Tibial artery (tissue), 4 donors: Measurements from ENCODE around the gene SLC4A8.

Source experiments
- DNase-seq, 2 donors: peaks; one replicate each; pipeline ENCODE4 v3.0.0-alpha.2; 2019
- H3K27ac ChIP-seq, 2 donors: fragments of 200-600 bp; sonication (generic) in 1 of 2; 1 replicate in 1 of 2; 2 replicates in 1 of 2; pipeline ENCODE4 v1.5.1; 2018 to 2019; ENCODE audit warnings: mild to moderate bottlenecking in 1 of 2
- H3K27me3 ChIP-seq, 2 donors: fragments of 200-600 bp; sonication (generic) in 1 of 2; one replicate each; pipeline versions ENCODE4 v1.5.1 to v1.6.0; 2016 to 2019
- H3K36me3 ChIP-seq, 3 donors: fragments of 200-600 bp; sonication (generic) in 2 of 3; one replicate each; pipeline ENCODE4 v1.5.1; 2016 to 2019; ENCODE audit warnings: mild to moderate bottlenecking in 2 of 3
- H3K4me1 ChIP-seq, 4 donors: fragments of 200-600 bp; sonication (generic) in 2 of 4; 1 replicate in 3 of 4; 2 replicates in 1 of 4; pipeline ENCODE4 v1.5.1; 2016 to 2019
- H3K4me3 ChIP-seq, 2 donors: fragments of 200-600 bp; sonication (generic) in 1 of 2; 1 replicate in 1 of 2; 2 replicates in 1 of 2; pipeline ENCODE4 v1.5.1; 2018 to 2019; ENCODE audit warnings: mild to moderate bottlenecking in 2 of 2
- H3K9me3 ChIP-seq, 3 donors: fragments of 200-600 bp; sonication (generic) in 1 of 3; one replicate each; pipeline ENCODE4 v1.5.1; 2016 to 2019
- intact Hi-C: fragments of 100-400 bp; cut with DNase I; formaldehyde crosslinking; loops from one replicate; pipeline ENCODE4 v1.15.0; 2023; ENCODE audit warnings: low total_unique reads
- TF ChIP-seq, protein P1 (sequence below), 2 experiments: fragments of 200-600 bp in 1 of 2; fragments of 450-650 bp in 1 of 2; IDR thresholded peaks; one replicate each; pipeline ENCODE4 v1.5.1; 2017 to 2019; ENCODE audit warnings: antibody characterized with exemption in 2 of 2, mild to moderate bottlenecking in 1 of 2, moderate library complexity in 1 of 2

The SLC4A8 gene

DNA sequence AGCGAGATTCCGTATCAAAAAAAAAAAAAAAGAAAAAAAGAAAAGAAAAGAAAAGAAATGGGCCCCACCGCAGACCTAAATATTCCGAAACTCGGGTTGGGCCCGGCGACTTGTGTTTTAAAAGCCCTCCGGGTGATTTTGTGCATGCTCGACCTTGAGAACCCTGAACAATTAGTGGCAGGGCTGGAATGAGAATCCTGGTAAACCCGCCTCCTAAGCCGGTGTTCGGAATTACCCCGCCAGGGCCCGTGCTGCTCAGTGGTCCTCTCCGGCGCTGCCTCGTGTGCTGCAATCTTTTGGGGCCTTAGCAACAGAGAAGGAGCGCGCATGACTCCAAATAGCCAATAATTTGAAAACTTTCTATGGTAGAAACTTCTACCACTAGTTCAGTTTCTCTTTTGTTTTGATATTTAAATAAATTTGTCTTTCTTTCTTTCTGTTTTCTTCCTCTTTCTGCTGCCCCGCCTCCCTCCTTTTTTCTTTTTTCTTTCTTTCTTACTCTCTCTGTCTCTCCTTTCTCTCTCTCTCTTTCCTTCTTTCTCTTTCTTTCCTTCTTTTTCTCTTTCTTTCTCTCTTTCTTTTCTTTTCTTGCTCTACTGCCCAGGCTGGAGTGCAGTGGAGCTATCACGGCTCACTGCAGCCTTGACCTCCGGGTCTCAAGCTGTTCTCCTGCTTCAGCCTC, 31.9 kb upstream of the SLC4A8 start:
- TF ChIP-seq, protein P1, sequence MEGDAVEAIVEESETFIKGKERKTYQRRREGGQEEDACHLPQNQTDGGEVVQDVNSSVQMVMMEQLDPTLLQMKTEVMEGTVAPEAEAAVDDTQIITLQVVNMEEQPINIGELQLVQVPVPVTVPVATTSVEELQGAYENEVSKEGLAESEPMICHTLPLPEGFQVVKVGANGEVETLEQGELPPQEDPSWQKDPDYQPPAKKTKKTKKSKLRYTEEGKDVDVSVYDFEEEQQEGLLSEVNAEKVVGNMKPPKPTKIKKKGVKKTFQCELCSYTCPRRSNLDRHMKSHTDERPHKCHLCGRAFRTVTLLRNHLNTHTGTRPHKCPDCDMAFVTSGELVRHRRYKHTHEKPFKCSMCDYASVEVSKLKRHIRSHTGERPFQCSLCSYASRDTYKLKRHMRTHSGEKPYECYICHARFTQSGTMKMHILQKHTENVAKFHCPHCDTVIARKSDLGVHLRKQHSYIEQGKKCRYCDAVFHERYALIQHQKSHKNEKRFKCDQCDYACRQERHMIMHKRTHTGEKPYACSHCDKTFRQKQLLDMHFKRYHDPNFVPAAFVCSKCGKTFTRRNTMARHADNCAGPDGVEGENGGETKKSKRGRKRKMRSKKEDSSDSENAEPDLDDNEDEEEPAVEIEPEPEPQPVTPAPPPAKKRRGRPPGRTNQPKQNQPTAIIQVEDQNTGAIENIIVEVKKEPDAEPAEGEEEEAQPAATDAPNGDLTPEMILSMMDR (IDR thresholded peaks at IDR 0.05), result no peak

DNA sequence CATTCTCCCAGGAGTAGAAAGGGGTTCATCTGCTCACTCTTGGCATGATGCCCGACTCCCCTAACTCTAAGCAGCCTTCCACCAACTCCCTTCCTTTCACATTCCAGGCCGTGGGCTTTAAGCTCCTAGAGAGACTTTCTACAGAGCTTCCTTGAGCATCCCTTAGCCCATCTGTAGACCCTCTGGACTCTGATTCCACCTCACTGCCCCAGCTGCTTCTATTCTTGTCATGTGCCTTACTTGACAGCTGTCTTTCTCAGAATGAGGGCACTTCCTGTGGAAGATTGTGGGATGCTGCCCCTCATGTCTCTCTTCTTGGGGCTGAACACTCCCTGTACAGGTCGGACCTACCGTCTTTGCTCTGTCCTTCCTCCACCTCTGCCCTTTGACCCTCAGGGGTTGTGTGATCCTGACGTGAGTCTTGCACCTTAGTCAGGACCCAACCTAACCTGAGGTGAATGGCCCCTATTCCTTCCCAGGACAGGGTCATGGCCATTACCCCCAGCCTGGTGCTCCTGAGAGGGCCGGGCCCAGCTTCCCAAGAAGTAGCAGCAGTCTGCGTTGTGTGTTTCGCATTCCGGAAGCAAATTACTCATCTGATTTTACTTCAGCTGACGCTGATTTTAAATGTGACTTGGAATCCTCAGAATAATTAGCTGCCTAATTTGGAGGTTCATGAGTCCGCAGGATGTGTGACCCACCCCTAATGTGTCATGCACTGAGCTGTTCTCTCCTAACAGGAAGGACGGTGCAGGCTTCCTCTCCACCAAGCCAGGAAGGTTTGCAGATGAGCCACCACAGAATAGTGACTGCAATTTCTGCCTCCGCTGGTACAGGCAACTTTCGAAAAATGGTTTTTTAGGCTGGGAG, 30.7 kb upstream of the SLC4A8 start:
- Histone ChIP-seq H3K9me3 (no peaks in the 10 kb centered on the region), H3K4me1 (peaks cover 0 to 28% (median 14%) of the 10 kb centered on the region in 4 donors), H3K27ac (no peak overlapping the region), H3K27me3 (peaks cover 0 to 28% of the 10 kb centered on the region in 2 donors), H3K4me3 (no peak overlapping the region), H3K36me3 (no peaks in the 10 kb centered on the region)
- TF ChIP-seq, protein P1 (IDR thresholded peaks at IDR 0.05), result no peak
- intact Hi-C loops, result loop anchor here (2.0 kb wide), 1 partner anchor 61 kb away; no protein-coding TSS in a partner anchor
- no peak for DNase-seq

More for the DNA sequence above, 31.9 kb upstream of the SLC4A8 start:
- intact Hi-C loops, result no loop called here
- Histone ChIP-seq H3K4me1 (peaks cover 0 to 28% (median 14%) of the 10 kb centered on the region in 4 donors), H3K27me3 (peaks cover 0 to 25% of the 10 kb centered on the region in 2 donors), H3K27ac (no peak overlapping the region), H3K36me3 (no peaks in the 10 kb centered on the region), H3K4me3 (peak overlapping the region; percentile 51 to 56), H3K9me3 (no peaks in the 10 kb centered on the region)
- no peak for DNase-seq

DNA sequence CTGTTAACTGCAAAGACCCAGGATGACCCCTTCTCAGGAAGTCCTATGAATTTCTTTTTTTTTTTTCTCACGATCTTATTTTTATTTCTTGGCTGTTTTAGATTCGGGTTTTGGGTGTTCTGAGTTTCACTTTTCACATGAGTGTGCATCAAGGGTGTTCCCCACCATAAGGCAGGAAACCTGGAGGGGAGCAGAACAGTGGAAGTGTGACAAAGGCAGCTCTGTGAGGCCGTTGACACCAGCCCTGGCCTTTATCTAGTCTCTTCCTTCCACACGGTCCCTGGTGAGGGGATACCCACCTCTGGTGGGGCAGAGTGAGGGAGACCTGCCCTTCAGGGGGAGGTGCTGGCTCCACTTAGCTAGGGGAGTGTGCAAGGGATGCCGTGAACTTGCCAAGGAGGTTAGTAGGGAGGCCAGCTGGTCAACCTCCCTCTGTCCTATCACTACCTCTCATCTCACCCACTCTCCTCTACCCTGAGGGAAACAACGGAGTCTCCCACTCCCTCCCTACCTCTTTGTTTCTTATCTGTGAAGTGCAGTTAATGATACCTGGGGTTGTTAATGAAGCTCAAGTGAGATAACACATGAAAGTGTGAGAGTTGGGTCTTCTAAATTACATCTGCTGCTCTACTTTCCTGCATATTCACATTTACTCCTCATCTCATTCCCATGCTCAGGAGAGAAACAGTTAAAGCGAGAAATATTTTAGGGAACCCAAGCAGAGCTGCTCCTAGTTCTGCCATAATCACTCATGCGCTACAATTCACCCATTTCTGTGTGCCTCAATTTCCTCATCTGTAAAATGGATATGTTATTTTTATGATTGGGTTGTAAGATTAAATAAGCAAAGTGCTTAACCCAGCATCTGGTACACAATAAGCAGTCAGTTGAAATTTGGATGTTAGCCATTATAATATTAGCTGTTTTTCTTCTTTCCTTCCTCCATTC, 29.1 kb upstream of the SLC4A8 start:
- intact Hi-C loops, result loop anchor here (2.0 kb wide), 1 partner anchor 59 kb away; no protein-coding TSS in a partner anchor
- TF ChIP-seq, protein P1 (IDR thresholded peaks at IDR 0.05), result no peak
- Histone ChIP-seq H3K27ac (no peak overlapping the region), H3K36me3 (no peaks in the 10 kb centered on the region), H3K4me1 (peaks cover 0 to 25% (median 14%) of the 10 kb centered on the region in 4 donors), H3K4me3 (no peak overlapping the region), H3K9me3 (no peaks in the 10 kb centered on the region), H3K27me3 (peaks cover 0 to 34% of the 10 kb centered on the region in 2 donors)
- no peak for DNase-seq

DNA sequence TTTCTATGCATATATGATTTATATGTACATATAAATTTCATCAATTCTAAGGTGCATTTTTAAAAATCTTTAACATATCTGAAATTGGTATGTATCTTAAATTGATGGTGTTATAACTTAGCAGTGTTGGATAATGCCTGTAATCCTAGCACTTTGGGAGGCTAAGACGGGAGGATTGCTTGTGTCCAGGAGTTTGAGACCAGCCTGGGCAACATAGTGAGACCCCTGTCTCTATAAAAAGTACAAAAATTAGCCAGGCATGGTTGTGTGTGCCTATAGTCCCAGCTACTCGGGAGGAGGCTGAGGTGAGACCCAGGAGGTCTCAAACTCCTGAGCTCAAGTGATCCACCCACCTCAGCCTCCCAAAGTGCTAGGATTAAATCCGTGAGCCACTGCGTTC, 27.0 kb upstream of the SLC4A8 start:
- no peak overlapping the region for H3K4me3 ChIP-seq
- no peaks in the 10 kb centered on the region for H3K9me3 ChIP-seq
- no peak for DNase-seq
- intact Hi-C loops, result no loop called here
- no peaks in the 10 kb centered on the region for H3K36me3 ChIP-seq
- H3K27me3 ChIP-seq, result peaks cover 0 to 35% of the 10 kb centered on the region in 2 donors
- TF ChIP-seq, protein P1 (IDR thresholded peaks at IDR 0.05), result no peak
- H3K27ac ChIP-seq, result no peak overlapping the region
- H3K4me1 ChIP-seq, result peaks cover 0 to 4% (median 2%) of the 10 kb centered on the region in 4 donors

DNA sequence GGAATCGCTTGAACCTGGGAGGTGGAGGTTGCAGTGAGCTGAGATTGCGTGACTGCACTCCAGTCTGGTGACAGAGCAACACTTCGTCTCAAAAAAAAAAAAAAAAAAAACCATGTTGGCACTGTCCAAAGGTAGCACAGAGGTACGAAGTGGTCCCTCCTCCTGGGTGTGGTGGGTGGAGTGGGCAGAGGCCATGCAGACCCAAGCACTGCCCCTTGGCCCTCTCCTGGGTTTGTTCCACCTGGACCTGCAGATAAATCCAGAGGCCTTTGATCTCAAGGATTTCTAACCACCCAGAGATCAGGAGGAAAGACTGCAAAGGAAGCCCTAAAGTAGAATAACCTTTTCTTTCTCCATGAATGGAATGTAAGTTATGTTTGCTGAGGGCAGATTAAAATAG, 24.7 kb upstream of the SLC4A8 start:
- no peak for DNase-seq
- Histone ChIP-seq H3K9me3 (no peaks in the 10 kb centered on the region), H3K36me3 (no peaks in the 10 kb centered on the region), H3K27ac (no peak overlapping the region), H3K27me3 (peaks cover 0 to 21% of the 10 kb centered on the region in 2 donors), H3K4me1 (no peaks in the 10 kb centered on the region), H3K4me3 (no peak overlapping the region)
- TF ChIP-seq, protein P1 (IDR thresholded peaks at IDR 0.05), result no peak
- intact Hi-C loops, result no loop called here
